Nephron (organoid): Measurements from ENCODE around the gene SLC16A6.
"Not testable (repeated sequence)": the region's sequence is repeated elsewhere in the genome, so short reads cannot be mapped to it uniquely, and the experiment has no call there.

Experiments
- H3K27ac Mint-ChIP-seq, 3 experiments: 2 replicates each; pipeline ENCODE4 v1.8.0; 2020; ENCODE audit warnings: mixed read lengths in 3 of 3, mild to moderate bottlenecking in 2 of 3, moderate library complexity in 1 of 3
- H3K27me3 Mint-ChIP-seq: 2 replicates; pipeline ENCODE4 v1.8.0; 2021; ENCODE audit warnings: low read depth, mild to moderate bottlenecking, moderate library complexity, mixed read lengths
- H3K36me3 Mint-ChIP-seq: 2 replicates; pipeline ENCODE4 v1.8.0; 2020; ENCODE audit warnings: low read depth, mixed read lengths
- H3K4me1 Mint-ChIP-seq: 2 replicates; pipeline ENCODE4 v1.8.0; 2020; ENCODE audit warnings: mixed read lengths
- H3K4me3 Mint-ChIP-seq, 3 experiments: 2 replicates each; pipeline ENCODE4 v1.8.0; 2020; ENCODE audit warnings: mild to moderate bottlenecking in 3 of 3, mixed read lengths in 3 of 3, moderate library complexity in 2 of 3
- H3K9me3 Mint-ChIP-seq: 2 replicates; pipeline ENCODE4 v1.8.0; 2020; ENCODE audit warnings: mixed read lengths
- TF ChIP-seq, protein P1 (sequence below), 3 experiments: fragments of 200-600 bp; sonication (generic); IDR thresholded peaks; one replicate each; pipeline ENCODE4 v1.5.0; 2021; ENCODE audit warnings: antibody characterized with exemption in 3 of 3; ENCODE audit not compliant: unreplicated experiment in 3 of 3

Gene SLC16A6

DNA sequence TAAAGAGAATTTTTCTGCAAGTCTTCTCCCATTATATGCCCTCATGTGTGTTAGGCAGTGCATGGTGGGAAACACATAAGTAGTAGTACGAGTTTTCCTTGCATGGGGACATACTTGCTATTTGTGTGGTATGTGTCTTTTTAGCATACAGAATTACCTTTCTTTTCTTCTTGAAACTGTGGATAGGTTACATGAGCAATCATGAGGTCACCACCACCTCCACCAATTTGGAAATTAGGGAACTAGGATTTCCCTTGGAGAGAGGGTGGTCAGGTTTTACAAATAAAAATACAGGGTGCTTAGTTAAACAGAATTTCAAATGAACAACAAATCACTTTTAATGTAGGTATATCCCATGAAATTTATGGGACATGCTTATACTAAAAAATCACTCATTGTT lies 59.4 kb downstream of the SLC16A6 start:
- Mint-ChIP-seq H3K27ac (no peak overlapping the region), H3K4me1 (no peaks in the 10 kb centered on the region), H3K4me3 (no peak overlapping the region), H3K36me3 (peaks cover 11% of the 10 kb centered on the region), H3K27me3 (no peaks in the 10 kb centered on the region), H3K9me3 (no peaks in the 10 kb centered on the region)
- TF ChIP-seq, protein P1, sequence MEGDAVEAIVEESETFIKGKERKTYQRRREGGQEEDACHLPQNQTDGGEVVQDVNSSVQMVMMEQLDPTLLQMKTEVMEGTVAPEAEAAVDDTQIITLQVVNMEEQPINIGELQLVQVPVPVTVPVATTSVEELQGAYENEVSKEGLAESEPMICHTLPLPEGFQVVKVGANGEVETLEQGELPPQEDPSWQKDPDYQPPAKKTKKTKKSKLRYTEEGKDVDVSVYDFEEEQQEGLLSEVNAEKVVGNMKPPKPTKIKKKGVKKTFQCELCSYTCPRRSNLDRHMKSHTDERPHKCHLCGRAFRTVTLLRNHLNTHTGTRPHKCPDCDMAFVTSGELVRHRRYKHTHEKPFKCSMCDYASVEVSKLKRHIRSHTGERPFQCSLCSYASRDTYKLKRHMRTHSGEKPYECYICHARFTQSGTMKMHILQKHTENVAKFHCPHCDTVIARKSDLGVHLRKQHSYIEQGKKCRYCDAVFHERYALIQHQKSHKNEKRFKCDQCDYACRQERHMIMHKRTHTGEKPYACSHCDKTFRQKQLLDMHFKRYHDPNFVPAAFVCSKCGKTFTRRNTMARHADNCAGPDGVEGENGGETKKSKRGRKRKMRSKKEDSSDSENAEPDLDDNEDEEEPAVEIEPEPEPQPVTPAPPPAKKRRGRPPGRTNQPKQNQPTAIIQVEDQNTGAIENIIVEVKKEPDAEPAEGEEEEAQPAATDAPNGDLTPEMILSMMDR (IDR thresholded peaks at IDR 0.05; ENCODE audit: unreplicated experiment in 3 of 3), result no peak

DNA sequence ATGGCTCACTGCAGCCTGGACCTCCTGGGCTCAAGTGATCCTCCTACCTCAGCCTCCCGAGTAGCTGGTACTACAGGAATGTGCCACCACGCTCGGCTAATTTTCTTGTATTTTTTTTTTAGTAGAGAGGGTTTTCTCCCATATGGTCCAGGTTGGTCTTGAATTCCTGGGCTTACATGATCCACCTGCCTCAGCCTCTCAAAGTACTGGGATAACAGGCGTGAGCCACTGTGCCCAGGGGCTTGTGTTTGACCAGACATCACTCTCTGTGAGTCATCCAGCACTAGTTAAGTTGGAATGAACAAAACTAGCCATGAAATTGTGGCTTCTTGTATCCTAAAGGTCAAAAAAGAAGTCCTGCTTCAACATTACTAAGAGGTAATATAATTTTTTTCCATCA lies 59.8 kb downstream of the SLC16A6 start:
- not testable (repeated sequence) for H3K27me3 Mint-ChIP-seq, H3K27ac Mint-ChIP-seq, H3K9me3 Mint-ChIP-seq, H3K4me1 Mint-ChIP-seq, H3K4me3 Mint-ChIP-seq
- peaks cover 11% of the 10 kb centered on the region for H3K36me3 Mint-ChIP-seq

DNA sequence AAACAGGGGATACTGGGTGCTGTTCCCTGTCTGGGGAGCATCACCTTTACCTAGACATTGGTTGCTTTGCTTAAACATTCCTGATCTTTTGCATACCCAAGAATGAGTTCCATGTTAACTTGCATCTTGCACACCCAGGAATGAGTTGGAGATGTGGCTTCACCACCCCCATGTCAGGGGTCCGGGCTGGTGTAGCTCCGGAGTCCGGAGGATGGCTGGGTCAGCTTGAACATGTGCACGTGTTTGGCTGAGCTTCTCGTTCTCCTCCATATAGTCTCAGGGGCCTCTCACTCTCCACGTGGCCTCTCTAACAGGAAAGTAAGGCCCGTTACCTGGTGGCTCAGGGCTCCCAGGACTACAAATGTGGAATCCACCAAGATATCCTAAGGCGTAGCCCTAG lies 61.3 kb downstream of the SLC16A6 start:
- TF ChIP-seq, protein P1 (IDR thresholded peaks at IDR 0.05; ENCODE audit: unreplicated experiment in 3 of 3), result no peak
- Mint-ChIP-seq H3K36me3 (peaks cover 11% of the 10 kb centered on the region), H3K9me3 (no peaks in the 10 kb centered on the region), H3K27me3 (no peaks in the 10 kb centered on the region), H3K27ac (no peak overlapping the region), H3K4me3 (no peak overlapping the region), H3K4me1 (no peaks in the 10 kb centered on the region)

DNA sequence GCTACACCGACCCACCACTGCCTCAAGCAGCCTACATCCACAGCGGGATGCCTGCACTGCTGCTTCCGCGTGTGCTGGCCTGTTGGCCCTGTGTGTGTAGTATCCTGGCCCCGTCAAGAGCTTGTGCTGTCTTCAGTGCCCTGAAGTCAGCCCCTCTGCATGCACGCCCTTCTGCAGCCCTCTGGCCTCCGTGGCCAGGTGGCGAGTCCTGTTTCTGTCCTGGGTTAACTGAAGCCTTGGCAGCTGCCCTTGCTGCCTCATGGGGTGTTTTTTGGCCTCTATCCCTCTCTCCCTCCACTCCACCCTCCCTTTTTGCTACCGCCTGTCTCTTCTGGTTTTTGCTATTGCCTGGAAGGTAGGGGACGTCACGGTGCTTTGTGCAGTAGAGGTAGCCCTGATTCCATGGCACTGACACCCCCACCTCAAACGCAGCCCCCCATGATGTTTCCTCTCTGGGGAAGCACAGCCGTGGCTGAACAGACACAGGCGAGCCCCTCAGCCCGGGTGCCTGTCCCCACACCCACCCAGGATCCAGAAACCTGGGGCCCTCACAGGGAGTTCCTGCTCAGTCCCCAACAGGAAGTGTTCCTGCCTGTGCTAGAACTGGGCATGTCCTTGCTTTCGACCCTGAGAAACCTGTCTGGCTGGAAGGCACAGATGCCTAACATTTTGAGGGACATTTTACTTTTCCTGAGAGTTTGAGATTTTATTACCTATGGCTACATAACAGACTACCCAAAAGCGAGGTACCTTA lies 61.9 kb downstream of the SLC16A6 start:
- Mint-ChIP-seq H3K36me3 (peaks cover 11% of the 10 kb centered on the region), H3K4me1 (no peaks in the 10 kb centered on the region), H3K9me3 (no peaks in the 10 kb centered on the region), H3K4me3 (no peak overlapping the region), H3K27me3 (no peaks in the 10 kb centered on the region), H3K27ac (no peak overlapping the region)
- TF ChIP-seq, protein P1 (IDR thresholded peaks at IDR 0.05; ENCODE audit: unreplicated experiment in 3 of 3), result no peak

DNA sequence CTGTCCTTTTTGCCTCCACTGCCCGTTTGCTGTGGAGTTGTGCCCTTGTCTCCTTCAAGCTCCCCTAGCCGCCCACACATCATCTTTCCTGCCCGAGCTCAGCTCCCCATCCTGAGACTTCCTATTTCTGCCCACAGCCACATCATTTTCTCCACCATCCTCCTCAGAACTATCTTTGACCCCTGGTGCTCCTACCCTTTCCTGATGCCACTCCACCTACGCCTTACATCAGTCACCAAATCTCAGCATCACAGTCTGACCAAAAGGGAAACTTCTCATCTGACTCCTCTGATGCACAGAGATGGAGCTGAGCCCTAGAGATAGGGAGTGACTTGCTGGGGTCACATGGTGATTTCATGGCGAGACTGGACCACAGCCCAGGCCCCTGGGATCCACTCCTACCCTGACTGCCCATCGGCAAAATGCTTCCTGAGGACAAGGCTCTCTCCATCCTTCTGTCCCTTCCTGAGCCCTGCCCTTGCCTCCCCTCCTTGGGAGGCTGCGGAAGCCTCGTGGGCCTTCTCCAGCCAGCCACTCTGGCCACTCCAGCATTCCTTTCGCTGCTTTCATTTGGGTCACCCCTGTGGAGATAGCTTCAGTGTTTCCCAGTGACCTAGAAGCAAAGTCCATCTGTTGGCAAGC lies 62.8 kb downstream of the SLC16A6 start:
- not testable (repeated sequence) for H3K4me3 Mint-ChIP-seq, H3K27ac Mint-ChIP-seq, H3K9me3 Mint-ChIP-seq, H3K27me3 Mint-ChIP-seq, H3K4me1 Mint-ChIP-seq
- H3K36me3 Mint-ChIP-seq, result peaks cover 11% of the 10 kb centered on the region

DNA sequence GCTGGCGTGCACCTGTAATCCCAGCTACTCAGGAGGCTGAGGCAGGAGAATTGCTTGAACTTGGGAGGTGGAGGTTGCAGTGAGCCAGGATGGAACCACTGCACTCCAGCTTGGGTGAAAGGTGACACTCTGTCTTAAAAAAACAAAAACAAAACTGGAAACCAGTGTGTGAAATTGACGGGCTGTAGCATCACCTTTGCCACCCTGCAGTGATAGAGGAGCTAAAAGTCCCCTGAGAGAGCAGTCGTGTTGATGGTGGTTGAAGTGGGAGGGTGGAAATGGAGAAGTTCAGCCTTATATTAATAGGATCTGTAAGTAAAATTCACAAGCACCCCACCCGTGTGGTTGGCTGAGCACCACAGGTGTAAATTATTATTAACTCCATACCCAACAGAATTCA lies 65.9 kb downstream of the SLC16A6 start:
- H3K9me3 Mint-ChIP-seq, H3K4me3 Mint-ChIP-seq: not testable (repeated sequence)
- H3K36me3 Mint-ChIP-seq, result peaks cover 17% of the 10 kb centered on the region

DNA sequence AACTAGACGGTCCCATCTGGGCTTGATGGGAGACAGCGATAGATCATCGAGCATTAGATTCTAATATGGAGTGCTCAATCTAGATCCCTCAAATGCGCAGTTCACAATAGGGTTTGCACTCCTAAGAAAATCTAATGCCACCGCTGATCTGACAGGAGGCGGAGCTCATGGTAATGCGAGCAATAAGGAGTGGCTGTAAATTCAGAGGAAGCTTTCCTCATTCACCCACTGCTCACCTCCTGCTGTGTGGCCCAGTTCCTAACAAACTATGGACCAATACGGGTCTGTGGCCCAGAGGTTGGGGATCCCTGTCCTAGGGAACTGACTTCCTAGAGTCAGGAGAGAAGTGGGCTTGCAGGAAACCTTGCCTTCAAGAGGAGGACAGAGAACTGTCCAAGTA lies 68.3 kb downstream of the SLC16A6 start:
- TF ChIP-seq, protein P1 (IDR thresholded peaks at IDR 0.05; ENCODE audit: unreplicated experiment in 3 of 3), result no peak
- H3K36me3 Mint-ChIP-seq, result peaks cover 13% of the 10 kb centered on the region
- no peaks in the 10 kb centered on the region for H3K9me3 Mint-ChIP-seq
- no peaks in the 10 kb centered on the region for H3K4me1 Mint-ChIP-seq
- H3K4me3 Mint-ChIP-seq, result no peak overlapping the region
- H3K27me3 Mint-ChIP-seq, result no peaks in the 10 kb centered on the region
- no peak overlapping the region for H3K27ac Mint-ChIP-seq

More for the DNA sequence above, 65.9 kb downstream of the SLC16A6 start:
- not testable (repeated sequence) for H3K27me3 Mint-ChIP-seq, H3K27ac Mint-ChIP-seq, H3K4me1 Mint-ChIP-seq
